Measurements from ENCODE around the gene SPATS2.

- TF ChIP-seq CTCF (IDR thresholded peaks at IDR 0.05) (no peak), EZH2 (IDR thresholded peaks at IDR 0.05) (no peak)
These were observed 22.7 kb upstream of the SPATS2 start for GRCh38 chr12:49344486-49345050.
